ENCODE results near the gene SOCS7.
A peak's percentile ranks its signal among the peaks of the same experiment; 100 is the strongest.

SOCS7 gene, protein sequence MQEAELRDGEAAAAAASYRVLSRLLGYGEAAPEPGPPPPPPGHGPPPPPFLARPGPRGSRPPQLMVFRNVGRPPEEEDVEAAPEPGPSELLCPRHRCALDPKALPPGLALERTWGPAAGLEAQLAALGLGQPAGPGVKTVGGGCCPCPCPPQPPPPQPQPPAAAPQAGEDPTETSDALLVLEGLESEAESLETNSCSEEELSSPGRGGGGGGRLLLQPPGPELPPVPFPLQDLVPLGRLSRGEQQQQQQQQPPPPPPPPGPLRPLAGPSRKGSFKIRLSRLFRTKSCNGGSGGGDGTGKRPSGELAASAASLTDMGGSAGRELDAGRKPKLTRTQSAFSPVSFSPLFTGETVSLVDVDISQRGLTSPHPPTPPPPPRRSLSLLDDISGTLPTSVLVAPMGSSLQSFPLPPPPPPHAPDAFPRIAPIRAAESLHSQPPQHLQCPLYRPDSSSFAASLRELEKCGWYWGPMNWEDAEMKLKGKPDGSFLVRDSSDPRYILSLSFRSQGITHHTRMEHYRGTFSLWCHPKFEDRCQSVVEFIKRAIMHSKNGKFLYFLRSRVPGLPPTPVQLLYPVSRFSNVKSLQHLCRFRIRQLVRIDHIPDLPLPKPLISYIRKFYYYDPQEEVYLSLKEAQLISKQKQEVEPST

DNA sequence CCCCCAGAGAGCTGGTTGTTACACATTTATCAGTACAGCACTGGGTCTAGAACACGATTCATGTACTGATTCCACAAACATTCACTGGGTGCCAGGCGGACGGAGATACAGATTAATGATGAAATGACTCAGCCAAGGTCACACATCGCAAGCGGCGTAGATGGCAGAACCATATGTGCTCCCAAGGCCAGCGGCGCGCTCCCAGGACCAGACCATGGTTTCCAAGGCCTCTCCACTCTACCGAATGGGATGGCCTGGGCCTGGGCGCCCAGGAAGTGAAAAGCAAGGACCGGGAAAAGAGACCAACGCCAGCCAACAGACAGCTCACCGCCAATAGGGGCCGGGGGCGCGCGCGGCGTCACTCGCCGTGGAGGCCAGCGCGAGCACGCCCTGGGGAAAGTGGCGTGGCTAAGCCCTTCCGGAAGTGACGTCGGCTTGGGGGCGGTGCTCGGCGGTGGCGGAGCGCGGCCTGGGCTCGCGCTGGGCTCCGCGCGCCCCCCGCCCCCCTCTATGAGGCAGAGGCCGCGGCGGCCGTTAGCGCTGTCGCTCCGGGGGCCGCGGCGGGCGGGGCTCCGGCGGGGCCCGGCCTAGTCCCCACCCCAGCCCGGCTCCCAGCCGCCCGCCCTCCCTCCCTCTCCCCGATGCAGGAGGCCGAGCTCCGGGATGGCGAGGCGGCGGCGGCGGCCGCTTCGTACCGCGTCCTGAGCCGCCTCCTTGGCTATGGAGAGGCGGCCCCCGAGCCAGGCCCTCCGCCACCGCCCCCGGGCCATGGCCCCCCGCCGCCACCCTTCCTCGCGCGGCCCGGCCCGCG is at the start of gene SOCS7:
SOCS7 (plus strand) TSS at position 433 of the 811 bp plus-strand sequence; CDS start at position 642, 209 bp downstream.
- peak; percentile 80 to 94 (median 93) for DNase-seq (ENCODE audit: low read depth in 2 of 3, low spot score in 2 of 3)

DNA sequence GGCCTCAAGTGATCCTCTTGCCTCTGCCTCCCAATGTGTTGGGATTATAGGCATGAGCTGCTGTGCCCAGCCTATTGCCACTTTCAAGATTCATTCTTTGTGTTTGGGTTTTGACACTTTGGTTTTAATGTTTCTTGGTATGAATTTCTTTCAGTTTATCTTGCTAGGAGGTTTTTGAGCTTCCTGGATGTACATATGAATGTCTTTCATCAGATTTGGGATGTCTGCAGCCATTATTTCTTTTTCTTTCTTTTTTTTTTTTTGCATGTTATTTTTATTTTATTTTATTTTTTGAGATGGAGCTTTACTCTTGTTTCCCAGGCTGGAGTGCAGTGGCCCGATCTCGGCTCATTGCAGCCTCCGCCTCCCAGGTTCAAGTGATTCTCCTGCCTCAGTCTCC is 36.1 kb upstream of the SOCS7 start:
- no peak for DNase-seq (ENCODE audit: low read depth in 2 of 3, low spot score in 2 of 3)

DNA sequence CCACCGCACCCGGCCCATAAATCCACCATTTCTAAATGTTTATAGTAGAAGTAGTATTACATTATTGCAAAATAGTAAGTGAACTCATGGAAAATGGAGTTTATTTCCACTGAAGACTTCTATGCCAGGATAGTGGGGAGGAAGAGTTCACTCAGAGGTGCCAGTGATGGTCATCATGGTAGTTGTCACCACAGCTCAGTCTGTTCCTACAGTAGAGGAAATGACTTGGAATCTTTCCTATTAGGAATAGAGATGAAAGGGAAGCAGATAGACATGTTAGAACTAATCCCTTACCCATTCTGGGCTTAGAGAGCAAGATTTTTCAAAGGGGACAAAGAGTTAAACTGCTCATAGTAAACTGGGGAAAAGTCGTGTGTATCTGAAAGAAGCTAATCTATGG is 34.6 kb upstream of the SOCS7 start:
- no peak for DNase-seq (ENCODE audit: low read depth in 2 of 3, low spot score in 2 of 3)

GRCh38 chr17:38320482-38320881 is 31.2 kb upstream of the SOCS7 start:
- no peak for DNase-seq (ENCODE audit: low read depth in 2 of 3, low spot score in 2 of 3)

DNA sequence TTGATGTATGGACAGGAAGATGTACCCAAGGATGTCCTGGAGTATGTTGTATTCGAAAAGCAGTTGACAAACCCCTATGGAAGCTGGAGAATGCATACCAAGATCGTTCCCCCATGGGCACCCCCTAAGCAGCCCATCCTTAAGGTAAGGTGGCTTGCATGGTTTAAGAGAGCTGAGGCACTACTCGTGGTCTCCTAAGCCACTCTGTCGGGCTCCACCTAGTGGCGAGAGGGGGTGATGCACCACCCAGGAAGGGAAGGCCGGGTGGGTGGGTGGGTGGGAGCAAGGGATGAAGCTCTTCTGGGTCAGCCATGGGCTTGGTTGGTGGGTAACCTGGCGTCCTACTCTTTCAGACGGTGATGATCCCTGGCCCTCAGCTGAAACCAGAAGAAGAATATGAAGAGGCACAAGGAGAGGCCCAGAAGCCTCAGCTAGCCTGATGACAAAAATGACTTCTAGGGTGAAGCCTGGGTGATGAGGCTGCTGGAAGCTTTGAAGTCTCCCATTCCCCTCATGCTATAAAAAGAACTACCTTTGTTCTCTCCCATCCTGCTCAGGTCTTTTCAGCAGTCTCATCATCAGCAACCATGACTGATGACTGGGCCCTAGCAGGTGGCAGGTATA is 29.4 kb upstream of the SOCS7 start:
- DNase-seq (ENCODE audit: low read depth in 2 of 3, low spot score in 2 of 3): peak; percentile 36 to 70 (median 58)

DNA sequence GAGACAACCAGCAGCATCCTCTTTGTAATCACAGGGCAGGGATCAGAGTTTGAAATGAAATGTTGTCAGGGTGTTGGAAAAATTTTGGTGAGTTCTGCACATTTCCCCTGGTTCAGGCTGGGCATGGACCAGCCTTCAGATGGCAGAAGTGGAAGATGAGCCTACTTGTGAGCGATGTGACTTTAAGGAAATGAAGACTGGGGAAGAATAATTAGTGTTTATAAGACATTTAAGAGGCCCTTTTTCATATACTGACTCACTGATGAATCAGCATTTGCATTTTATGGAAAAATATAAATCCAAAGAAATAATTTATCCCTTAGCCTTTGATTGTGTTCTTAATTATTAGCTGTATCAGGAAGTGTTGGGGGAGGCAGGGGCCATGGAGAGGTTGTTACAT is 28.7 kb upstream of the SOCS7 start:
- no peak for DNase-seq (ENCODE audit: low read depth in 2 of 3, low spot score in 2 of 3)

- DNase-seq (ENCODE audit: low read depth in 2 of 3, low spot score in 2 of 3): no peak
Measured at GRCh38 chr17:38324141-38324697, 27.4 kb upstream of the SOCS7 start.

DNA sequence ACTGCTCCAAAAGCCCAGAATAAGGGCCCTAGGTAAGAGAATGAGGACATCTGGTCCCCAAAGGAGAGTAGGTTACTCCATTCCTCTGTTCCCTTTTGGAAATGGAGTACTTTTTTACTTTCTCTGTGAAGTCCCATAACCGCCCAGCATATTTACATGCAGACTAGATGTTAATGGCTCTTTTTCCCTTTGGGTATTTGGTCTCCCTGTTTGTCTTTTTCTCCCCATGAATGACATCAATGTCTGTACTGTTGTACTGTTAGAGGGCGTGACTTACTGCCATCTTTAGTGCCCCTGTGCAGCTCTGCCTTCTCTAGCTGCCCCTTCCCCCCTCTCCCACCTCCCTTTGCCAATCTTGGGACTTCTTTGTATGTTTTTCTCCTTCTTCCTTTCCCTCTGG is 26.9 kb upstream of the SOCS7 start:
- DNase-seq (ENCODE audit: low read depth in 2 of 3, low spot score in 2 of 3): no peak

DNA sequence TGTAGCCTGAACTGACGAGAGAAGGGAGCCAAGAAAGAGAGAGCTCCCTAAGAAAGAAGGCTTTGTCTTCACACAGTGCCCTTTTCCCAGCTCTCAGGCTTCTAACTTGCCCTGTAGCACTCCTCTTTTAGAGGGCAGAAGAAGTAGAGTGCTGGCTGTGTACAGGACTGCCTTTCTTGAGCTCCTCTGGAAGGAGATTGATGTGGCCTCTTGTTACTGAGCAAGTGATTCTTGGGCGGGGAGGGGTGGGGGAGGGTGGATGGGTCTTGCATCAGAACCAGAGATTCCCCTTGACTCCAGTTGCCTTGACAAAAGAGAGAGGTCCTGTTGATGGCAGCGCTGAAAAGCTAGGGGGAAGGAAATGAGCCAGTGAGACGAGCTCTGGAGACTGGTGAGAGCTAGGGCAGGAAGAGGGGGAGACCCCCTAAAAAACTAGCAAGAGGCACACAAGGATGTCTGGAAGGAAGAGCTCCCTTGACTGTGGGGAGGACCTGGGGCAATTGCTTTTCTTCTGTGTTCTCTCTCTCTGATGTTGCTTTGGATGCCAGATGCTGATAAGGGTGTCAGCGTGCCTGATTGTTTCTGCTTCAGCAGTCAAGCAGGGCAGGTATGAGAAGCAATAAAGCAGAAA is 26.3 kb upstream of the SOCS7 start:
- no peak for DNase-seq (ENCODE audit: low read depth in 2 of 3, low spot score in 2 of 3)

DNA sequence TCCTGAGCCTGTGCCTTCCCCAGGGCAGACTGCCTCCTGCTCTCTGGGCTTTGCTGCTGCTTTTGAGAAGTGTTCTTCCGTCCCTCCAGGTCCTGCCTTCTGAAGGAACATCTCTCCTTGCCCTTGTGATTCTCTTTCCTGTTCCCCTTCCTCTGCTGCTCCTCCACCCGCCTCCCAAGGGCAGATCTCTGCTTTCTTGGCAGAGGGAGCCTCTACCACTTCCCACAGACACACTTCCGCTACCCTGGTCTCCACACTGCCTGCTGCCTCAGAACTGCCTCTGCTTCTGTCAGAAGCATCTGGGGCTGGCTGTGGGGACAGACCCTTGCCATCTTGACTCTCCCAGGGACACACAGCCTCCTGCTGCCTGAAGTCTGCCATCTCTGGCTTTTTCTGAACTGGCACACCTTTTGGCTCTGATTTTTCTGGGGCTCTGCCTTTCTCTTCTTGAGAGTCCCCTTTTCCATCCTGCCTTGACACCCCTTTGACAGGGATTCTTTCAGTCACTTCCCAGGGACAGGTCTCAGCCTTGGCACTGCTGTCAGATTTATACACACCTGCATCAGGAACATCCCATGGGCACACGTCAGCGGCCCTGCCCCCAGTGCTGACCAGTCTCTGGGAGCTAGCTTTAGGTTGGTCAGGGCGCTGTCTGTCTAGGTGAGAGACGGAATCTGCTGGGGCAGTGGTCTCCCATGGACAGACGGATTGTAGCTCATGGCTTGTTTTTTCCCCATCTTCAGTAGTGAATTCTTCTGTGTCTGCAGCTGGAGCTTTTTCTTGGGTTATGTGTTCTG is 24.4 kb upstream of the SOCS7 start:
- DNase-seq (ENCODE audit: low read depth in 2 of 3, low spot score in 2 of 3): no peak

- DNase-seq (ENCODE audit: low read depth in 2 of 3, low spot score in 2 of 3): no peak
Measured at GRCh38 chr17:38327936-38328335, 23.7 kb upstream of the SOCS7 start.

DNA sequence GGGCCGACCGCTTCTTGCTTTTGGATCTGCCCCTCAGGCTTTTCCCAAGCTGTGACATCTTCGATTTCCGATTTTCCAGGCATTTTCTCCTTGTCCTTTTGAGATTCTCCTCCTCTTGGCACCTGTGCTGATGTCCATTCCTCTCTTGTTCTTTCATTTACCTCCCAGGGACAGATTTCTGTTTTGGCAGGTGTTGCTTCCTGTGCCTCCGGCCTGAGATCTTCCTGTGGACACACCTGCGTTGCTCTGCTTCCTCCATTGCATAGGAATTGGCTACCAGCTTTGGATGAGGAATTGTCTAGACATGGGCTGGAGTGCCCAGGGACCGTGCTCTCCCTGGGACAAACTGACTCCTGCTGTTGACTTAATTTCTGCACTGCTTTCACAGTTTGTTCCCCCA is 23.0 kb upstream of the SOCS7 start:
- no peak for DNase-seq (ENCODE audit: low read depth in 2 of 3, low spot score in 2 of 3)

DNA sequence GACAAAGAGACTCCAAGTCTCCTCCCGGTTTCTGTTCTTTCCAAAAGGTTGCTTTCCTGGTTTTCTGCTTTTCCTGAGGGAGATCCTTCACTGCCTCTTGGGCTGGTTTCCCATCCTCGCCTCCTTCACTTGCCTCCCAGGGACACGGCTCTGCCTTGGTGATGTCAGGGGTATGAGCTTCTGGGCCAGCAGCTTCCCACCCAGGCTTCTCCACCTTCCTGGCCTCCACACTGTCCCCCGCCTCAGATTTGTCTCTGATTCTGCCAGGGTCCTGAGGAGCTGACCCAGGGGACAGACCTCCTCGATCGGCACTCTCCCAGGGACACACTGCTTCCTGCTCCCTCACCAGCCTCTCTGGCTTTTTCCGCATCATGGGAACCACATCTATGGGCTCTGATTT is 22.4 kb upstream of the SOCS7 start:
- no peak for DNase-seq (ENCODE audit: low read depth in 2 of 3, low spot score in 2 of 3)

- DNase-seq (ENCODE audit: low read depth in 2 of 3, low spot score in 2 of 3): no peak
Measured at GRCh38 chr17:38329808-38330730, 21.6 kb upstream of the SOCS7 start.

- no peak for DNase-seq (ENCODE audit: low read depth in 2 of 3, low spot score in 2 of 3)
Measured at GRCh38 chr17:38330941-38331411, 20.7 kb upstream of the SOCS7 start.

GRCh38 chr17:38332735-38333134 is 18.9 kb upstream of the SOCS7 start:
- DNase-seq (ENCODE audit: low read depth in 2 of 3, low spot score in 2 of 3): no peak

GRCh38 chr17:38333635-38334295 is 17.9 kb upstream of the SOCS7 start:
- peak in 2 of 3 experiments; percentile 33 to 55 for DNase-seq (ENCODE audit: low read depth in 2 of 3, low spot score in 2 of 3)
